Measurements from ENCODE around the gene MYO5A. TPM values are rescaled to one million over a fixed set of nuclear protein-coding genes. Genes with fewer than 3 reads are reported as not detected.

The MYO5A gene
- total and polyA plus RNA-seq, 10 of the 15 experiments (the other 5 are each of a cell fraction or from before 2014, with no cell fraction given) = 4.2 to 42.9 (median 31.1) TPM

DNA sequence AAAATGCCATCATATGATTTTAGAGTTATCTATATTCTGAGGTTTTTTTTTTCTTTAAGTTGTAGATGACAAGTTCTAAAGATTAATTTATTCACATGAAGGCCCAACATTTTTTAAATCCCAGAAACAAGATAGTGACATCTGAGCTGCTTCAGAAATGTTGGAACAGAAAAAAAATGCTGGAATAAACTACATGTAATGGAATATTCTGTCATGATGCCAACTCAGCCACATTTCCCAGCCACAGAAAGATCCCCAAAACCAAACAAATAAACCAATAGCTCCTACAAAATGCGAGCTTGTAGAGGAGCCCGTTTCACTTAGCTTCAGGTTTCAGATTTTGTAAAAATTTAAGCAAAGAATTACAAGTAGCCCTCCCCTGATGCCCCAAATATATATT, 122.1 kb downstream of the MYO5A start:
- SMC1A ChIA-PET (ENCODE audit: uncharacterized antibody, unreplicated experiment) = interaction anchor here (0.6 to 1.1 kb wide), 4 partner anchors 8 to 56 kb away, joined by 3 to 5 read pairs (median 4); no protein-coding TSS in a partner anchor
- in situ Hi-C loops (cut with MboI) (no loop called here), intact Hi-C loops (cut with micrococcal nuclease; ENCODE audit: unreplicated experiment) (loop anchor here (5.0 kb wide), 1 partner anchor 74 kb away; no protein-coding TSS in a partner anchor)
- POLR2A ChIA-PET = no interaction called here
- H3K4me2 ChIP-seq (ENCODE audit: control insufficient read depth, insufficient read depth) = no peak overlapping the region
- H3K4me1 ChIP-seq (ENCODE audit: control insufficient read depth, insufficient read depth, low read length) = no peaks in the 10 kb centered on the region
- RAD21 ChIA-PET (ENCODE audit: unreplicated experiment) = interaction anchor here (1.5 kb wide), 1 partner anchor 28 kb away, joined by 3 read pairs; no protein-coding TSS in a partner anchor
- H3K9ac ChIP-seq (ENCODE audit: control insufficient read depth, insufficient read depth, low read length) = no peak overlapping the region
- no peaks in the 10 kb centered on the region for H3K9me3 ChIP-seq (replicated peaks; ENCODE audit: control insufficient read depth, insufficient read depth, low read length)
- no peak overlapping the region for H2AFZ ChIP-seq (ENCODE audit: control insufficient read depth, low read depth, low read length)
- H3K27me3 ChIP-seq (replicated peaks in 1 of 2; ENCODE audit: control insufficient read depth in 2 of 2, insufficient read depth in 2 of 2, low read length in 1 of 2) = no peaks in the 10 kb centered on the region
- BruUV-seq (replicated peaks) = no TSS peak
- no peaks in the 10 kb centered on the region for H4K20me1 ChIP-seq (ENCODE audit: control insufficient read depth, insufficient read depth)
- H3K36me3 ChIP-seq (ENCODE audit: control insufficient read depth in 2 of 2, insufficient read depth in 2 of 2, low read length in 1 of 2) = no peaks in the 10 kb centered on the region; a peak in 1 of 4 replicates
- CTCF ChIA-PET = interaction anchor here (1.6 to 2.8 kb wide), 3 partner anchors 12 to 122 kb away, joined by 4 to 6 read pairs (median 5); partner anchors contain the start of gene MYO5A
- ATAC-seq (no peak), FAIRE-seq (no peak), DNase-seq (ENCODE audit: low read depth, low spot score) (no peak)
- TF ChIP-seq ZNF622 (IDR thresholded peaks at IDR 0.05) (no peak), CBFB (IDR thresholded peaks at IDR 0.05; ENCODE audit: low read depth) (no peak), RBBP5 (conservative IDR thresholded peaks at IDR 0.05) (no peak), DPF2 (IDR thresholded peaks at IDR 0.05) (no peak), EED (IDR thresholded peaks at IDR 0.05; ENCODE audit: low read depth) (no peak), CHD1 (IDR thresholded peaks at IDR 0.05; ENCODE audit: low read depth, low read length) (no peak), BHLHE40 (IDR thresholded peaks at IDR 0.05; ENCODE audit: borderline replicate concordance in 1 of 2, low read depth in 2 of 2, low read length in 1 of 2) (no peak), PAX5 (IDR thresholded peaks at IDR 0.05; ENCODE audit: borderline replicate concordance, low read depth, low read length) (no peak), EZH2 (IDR thresholded peaks at IDR 0.05; ENCODE audit: borderline replicate concordance, control insufficient read depth, low read depth, low read length) (no peak), TCF7 (IDR thresholded peaks at IDR 0.05; ENCODE audit: borderline replicate concordance) (no peak), STAT3 (IDR thresholded peaks at IDR 0.05; ENCODE audit: low read depth, low read length) (no peak), SREBF1 (IDR thresholded peaks at IDR 0.05; ENCODE audit: low read length) (no peak), CREB1 (IDR thresholded peaks at IDR 0.05; ENCODE audit: low read depth) (no peak), ASH2L (IDR thresholded peaks at IDR 0.05; ENCODE audit: borderline replicate concordance, low read depth) (no peak), BCL11A (IDR thresholded peaks at IDR 0.05; ENCODE audit: low read depth, low read length) (no peak)
- TF ChIP-seq, protein P1, sequence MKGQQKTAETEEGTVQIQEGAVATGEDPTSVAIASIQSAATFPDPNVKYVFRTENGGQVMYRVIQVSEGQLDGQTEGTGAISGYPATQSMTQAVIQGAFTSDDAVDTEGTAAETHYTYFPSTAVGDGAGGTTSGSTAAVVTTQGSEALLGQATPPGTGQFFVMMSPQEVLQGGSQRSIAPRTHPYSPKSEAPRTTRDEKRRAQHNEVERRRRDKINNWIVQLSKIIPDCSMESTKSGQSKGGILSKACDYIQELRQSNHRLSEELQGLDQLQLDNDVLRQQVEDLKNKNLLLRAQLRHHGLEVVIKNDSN (IDR thresholded peaks at IDR 0.05; ENCODE audit: borderline replicate concordance, extremely low read length, insufficient read depth, low read depth, low read length) = no peak
- TF ChIP-seq, protein P2, sequence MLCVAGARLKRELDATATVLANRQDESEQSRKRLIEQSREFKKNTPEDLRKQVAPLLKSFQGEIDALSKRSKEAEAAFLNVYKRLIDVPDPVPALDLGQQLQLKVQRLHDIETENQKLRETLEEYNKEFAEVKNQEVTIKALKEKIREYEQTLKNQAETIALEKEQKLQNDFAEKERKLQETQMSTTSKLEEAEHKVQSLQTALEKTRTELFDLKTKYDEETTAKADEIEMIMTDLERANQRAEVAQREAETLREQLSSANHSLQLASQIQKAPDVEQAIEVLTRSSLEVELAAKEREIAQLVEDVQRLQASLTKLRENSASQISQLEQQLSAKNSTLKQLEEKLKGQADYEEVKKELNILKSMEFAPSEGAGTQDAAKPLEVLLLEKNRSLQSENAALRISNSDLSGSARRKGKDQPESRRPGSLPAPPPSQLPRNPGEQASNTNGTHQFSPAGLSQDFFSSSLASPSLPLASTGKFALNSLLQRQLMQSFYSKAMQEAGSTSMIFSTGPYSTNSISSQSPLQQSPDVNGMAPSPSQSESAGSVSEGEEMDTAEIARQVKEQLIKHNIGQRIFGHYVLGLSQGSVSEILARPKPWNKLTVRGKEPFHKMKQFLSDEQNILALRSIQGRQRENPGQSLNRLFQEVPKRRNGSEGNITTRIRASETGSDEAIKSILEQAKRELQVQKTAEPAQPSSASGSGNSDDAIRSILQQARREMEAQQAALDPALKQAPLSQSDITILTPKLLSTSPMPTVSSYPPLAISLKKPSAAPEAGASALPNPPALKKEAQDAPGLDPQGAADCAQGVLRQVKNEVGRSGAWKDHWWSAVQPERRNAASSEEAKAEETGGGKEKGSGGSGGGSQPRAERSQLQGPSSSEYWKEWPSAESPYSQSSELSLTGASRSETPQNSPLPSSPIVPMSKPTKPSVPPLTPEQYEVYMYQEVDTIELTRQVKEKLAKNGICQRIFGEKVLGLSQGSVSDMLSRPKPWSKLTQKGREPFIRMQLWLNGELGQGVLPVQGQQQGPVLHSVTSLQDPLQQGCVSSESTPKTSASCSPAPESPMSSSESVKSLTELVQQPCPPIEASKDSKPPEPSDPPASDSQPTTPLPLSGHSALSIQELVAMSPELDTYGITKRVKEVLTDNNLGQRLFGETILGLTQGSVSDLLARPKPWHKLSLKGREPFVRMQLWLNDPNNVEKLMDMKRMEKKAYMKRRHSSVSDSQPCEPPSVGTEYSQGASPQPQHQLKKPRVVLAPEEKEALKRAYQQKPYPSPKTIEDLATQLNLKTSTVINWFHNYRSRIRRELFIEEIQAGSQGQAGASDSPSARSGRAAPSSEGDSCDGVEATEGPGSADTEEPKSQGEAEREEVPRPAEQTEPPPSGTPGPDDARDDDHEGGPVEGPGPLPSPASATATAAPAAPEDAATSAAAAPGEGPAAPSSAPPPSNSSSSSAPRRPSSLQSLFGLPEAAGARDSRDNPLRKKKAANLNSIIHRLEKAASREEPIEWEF (IDR thresholded peaks at IDR 0.05; ENCODE audit: insufficient replicate concordance, low read depth, low read length) = no peak
- H3K27ac ChIP-seq (ENCODE audit: control insufficient read depth, insufficient read depth) = no peak overlapping the region
- H3K79me2 ChIP-seq (ENCODE audit: control insufficient read depth, insufficient read depth, low read length) = no peaks in the 10 kb centered on the region
- 94% methylated on average over 2 of the region's 2 CpGs for WGBS (ENCODE audit: insufficient coverage, insufficient replicate concordance, low lambda C conversion rate, missing lambda C conversion rate)
- no peak overlapping the region for H3K4me3 ChIP-seq
